CD14-positive monocyte (primary cell): ENCODE data around the gene FEM1C. TPM values are rescaled to one million over a fixed set of nuclear protein-coding genes. Genes with fewer than 3 reads are reported as not detected.

Source experiments
- DNase-seq, 3 donors: peaks; one replicate each; pipeline ENCODE4 v3.0.0-alpha.2; 2011 to 2022
- H2AFZ ChIP-seq: 2 replicates; pipeline ENCODE4 v1.6.0; 2012; ENCODE audit warnings: mild to moderate bottlenecking, low read depth, low read length, inconsistent platforms; ENCODE audit not compliant: insufficient read depth, poor library complexity, severe bottlenecking
- H3K27ac ChIP-seq, 2 donors: 1 replicate in 1 of 2; 2 replicates in 1 of 2; pipeline ENCODE4 v1.5.1; 2012 to 2013; ENCODE audit warnings: low read length in 2 of 2, control low read depth in 1 of 2, inconsistent platforms in 1 of 2, low read depth in 1 of 2, mild to moderate bottlenecking in 1 of 2
- H3K27me3 ChIP-seq, 2 donors: one replicate each; pipeline versions ENCODE4 v1.6.0 to v1.6.1; 2011 to 2013; ENCODE audit warnings: low read length in 2 of 2; ENCODE audit not compliant: control insufficient read depth in 2 of 2, insufficient read depth in 2 of 2
- H3K36me3 ChIP-seq, 2 donors: replicated peaks in 1 of 2; 1 replicate in 1 of 2; 2 replicates in 1 of 2; pipeline versions ENCODE4 v1.5.1 to v1.6.1; 2012 to 2013; ENCODE audit warnings: low read length in 2 of 2, control low read depth in 1 of 2, inconsistent platforms in 1 of 2, mild to moderate bottlenecking in 1 of 2; ENCODE audit not compliant: insufficient read depth in 2 of 2, control insufficient read depth in 1 of 2
- H3K4me1 ChIP-seq, 2 donors: 1 replicate in 1 of 2; 2 replicates in 1 of 2; pipeline versions ENCODE4 v1.5.1 to v1.6.1; 2012 to 2013; ENCODE audit warnings: low read length in 2 of 2, control low read depth in 1 of 2, inconsistent platforms in 1 of 2, mild to moderate bottlenecking in 1 of 2, moderate library complexity in 1 of 2; ENCODE audit not compliant: insufficient read depth in 2 of 2, control insufficient read depth in 1 of 2
- H3K4me2 ChIP-seq: replicated peaks from 2 replicates; pipeline ENCODE3; 2012; ENCODE audit warnings: low read length, moderate library complexity, mild to moderate bottlenecking; ENCODE audit not compliant: poor library complexity, severe bottlenecking; ENCODE audit errors: extremely low read depth
- H3K4me3 ChIP-seq, 3 experiments: fragments of 200-600 bp in 1 of 3; sonication (generic) in 1 of 3; replicated peaks in 1 of 3; 1 replicate in 2 of 3; 2 replicates in 1 of 3; pipeline ENCODE4 v1.5.1; 2011 to 2013; ENCODE audit warnings: low read length in 3 of 3, mild to moderate bottlenecking in 3 of 3, control low read depth in 2 of 3, low read depth in 2 of 3, inconsistent platforms in 1 of 3, moderate library complexity in 1 of 3
- H3K79me2 ChIP-seq: 2 replicates; pipeline ENCODE4 v1.6.0; 2012; ENCODE audit warnings: mild to moderate bottlenecking, control low read depth, inconsistent platforms, low read length, moderate library complexity; ENCODE audit not compliant: insufficient read depth
- H3K9ac ChIP-seq: 2 replicates; pipeline ENCODE4 v1.6.0; 2017; ENCODE audit warnings: low read length, mild to moderate bottlenecking; ENCODE audit not compliant: insufficient read depth, poor library complexity, severe bottlenecking
- H3K9me3 ChIP-seq, 2 donors: replicated peaks in 1 of 2; 1 replicate in 1 of 2; 2 replicates in 1 of 2; pipeline versions ENCODE4 v1.5.1 to v1.6.1; 2012 to 2013; ENCODE audit warnings: low read length in 2 of 2, control low read depth in 1 of 2; ENCODE audit not compliant: control insufficient read depth in 1 of 2, insufficient read depth in 1 of 2
- H4K20me1 ChIP-seq: 2 replicates; pipeline ENCODE4 v1.6.0; 2012; ENCODE audit warnings: mild to moderate bottlenecking, low read length, control low read depth, moderate library complexity; ENCODE audit not compliant: insufficient read depth
- H3K27ac Mint-ChIP-seq, 7 donors: one replicate each; pipeline ENCODE4 v1.8.0; 2020; ENCODE audit warnings: mild to moderate bottlenecking in 7 of 7, mixed read lengths in 7 of 7, moderate library complexity in 6 of 7, inconsistent platforms in 2 of 7
- H3K27me3 Mint-ChIP-seq, 3 donors: one replicate each; pipeline ENCODE4 v1.8.0; 2021 to 2022; ENCODE audit warnings: low read depth in 3 of 3, mild to moderate bottlenecking in 3 of 3, mixed read lengths in 3 of 3, moderate library complexity in 3 of 3, inconsistent platforms in 1 of 3
- H3K36me3 Mint-ChIP-seq, 2 donors: one replicate each; pipeline ENCODE4 v1.8.0; 2020; ENCODE audit warnings: mixed read lengths in 2 of 2, inconsistent platforms in 1 of 2, mild to moderate bottlenecking in 1 of 2
- H3K4me1 Mint-ChIP-seq: one replicate; pipeline ENCODE4 v1.8.0; 2020; ENCODE audit warnings: mild to moderate bottlenecking, mixed read lengths
- H3K4me3 Mint-ChIP-seq, 2 donors: one replicate each; pipeline ENCODE4 v1.8.0; 2020; ENCODE audit warnings: mild to moderate bottlenecking in 2 of 2, mixed read lengths in 2 of 2, moderate library complexity in 1 of 2
- H3K9me3 Mint-ChIP-seq, 7 donors: one replicate each; pipeline ENCODE4 v1.8.0; 2020 to 2022; ENCODE audit warnings: mixed read lengths in 7 of 7, mild to moderate bottlenecking in 6 of 7, moderate library complexity in 6 of 7, inconsistent platforms in 2 of 7
- WGBS: methylation state at CpG from one replicate; pipeline ENCODE4 v1.1.5; 2013; ENCODE audit warnings: missing lambda C conversion rate; ENCODE audit not compliant: insufficient coverage; 5-methylcytosine and 5-hydroxymethylcytosine counted together
- intact Hi-C, 2 donors: fragments of 100-400 bp; cut with micrococcal nuclease; formaldehyde crosslinking; loops; one replicate each; pipeline versions ENCODE4 v1.15.0 to v1.15.1; 2023
- polyA plus RNA-seq, 3 donors: library from polyadenylated mRNA; depleted of rRNA in 1 of 3; unstranded in 2 of 3; stranded (reverse) in 1 of 3; fragments of 300-500 nt in 2 of 3; fragments of >200 nt in 1 of 3; fragmentation: Illumina TruSeq in 2 of 3; gene quantifications; 1 replicate in 2 of 3; 2 replicates in 1 of 3; pipeline ENCODE4 v1.2.3, GENCODE V29; 2012 to 2021
- TF ChIP-seq, protein P1 (sequence below): fragments of 200-600 bp; IDR thresholded peaks from one replicate; pipeline ENCODE4 v1.8.0; 2022; ENCODE audit warnings: antibody characterized with exemption, mild to moderate bottlenecking

FEM1C gene
- polyA plus RNA-seq, 3 donors: 2.5 to 18.2 (median 2.6) TPM

GRCh38 chr5:115571441-115571878, 26.9 kb upstream of the FEM1C start:
- no peak overlapping the region for H3K4me2 ChIP-seq
- H3K9me3 Mint-ChIP-seq: peaks cover 0 to 1% (median 0%) of the 10 kb centered on the region in 7 donors
- peaks cover 2% of the 10 kb centered on the region for H3K4me1 Mint-ChIP-seq
- no peak overlapping the region for H3K9ac ChIP-seq
- H3K9me3 ChIP-seq: no peaks in the 10 kb centered on the region
- H3K36me3 Mint-ChIP-seq: no peaks in the 10 kb centered on the region
- H3K4me3 ChIP-seq: no peak overlapping the region
- peaks cover 25% of the 10 kb centered on the region for H4K20me1 ChIP-seq
- TF ChIP-seq, protein P1, sequence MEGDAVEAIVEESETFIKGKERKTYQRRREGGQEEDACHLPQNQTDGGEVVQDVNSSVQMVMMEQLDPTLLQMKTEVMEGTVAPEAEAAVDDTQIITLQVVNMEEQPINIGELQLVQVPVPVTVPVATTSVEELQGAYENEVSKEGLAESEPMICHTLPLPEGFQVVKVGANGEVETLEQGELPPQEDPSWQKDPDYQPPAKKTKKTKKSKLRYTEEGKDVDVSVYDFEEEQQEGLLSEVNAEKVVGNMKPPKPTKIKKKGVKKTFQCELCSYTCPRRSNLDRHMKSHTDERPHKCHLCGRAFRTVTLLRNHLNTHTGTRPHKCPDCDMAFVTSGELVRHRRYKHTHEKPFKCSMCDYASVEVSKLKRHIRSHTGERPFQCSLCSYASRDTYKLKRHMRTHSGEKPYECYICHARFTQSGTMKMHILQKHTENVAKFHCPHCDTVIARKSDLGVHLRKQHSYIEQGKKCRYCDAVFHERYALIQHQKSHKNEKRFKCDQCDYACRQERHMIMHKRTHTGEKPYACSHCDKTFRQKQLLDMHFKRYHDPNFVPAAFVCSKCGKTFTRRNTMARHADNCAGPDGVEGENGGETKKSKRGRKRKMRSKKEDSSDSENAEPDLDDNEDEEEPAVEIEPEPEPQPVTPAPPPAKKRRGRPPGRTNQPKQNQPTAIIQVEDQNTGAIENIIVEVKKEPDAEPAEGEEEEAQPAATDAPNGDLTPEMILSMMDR: no peak
- 100% methylated on average over 3 of the region's 5 CpGs for WGBS
- peaks cover 0 to 2% (median 0%) of the 10 kb centered on the region in 3 donors for H3K27me3 Mint-ChIP-seq
- no peak overlapping the region for H3K4me3 Mint-ChIP-seq
- no peaks in the 10 kb centered on the region for H3K79me2 ChIP-seq
- H3K27me3 ChIP-seq: no peaks in the 10 kb centered on the region
- no peaks in the 10 kb centered on the region for H3K4me1 ChIP-seq
- no peak overlapping the region for H2AFZ ChIP-seq
- H3K27ac Mint-ChIP-seq: no peak overlapping the region
- H3K36me3 ChIP-seq: no peaks in the 10 kb centered on the region
- no peak overlapping the region for H3K27ac ChIP-seq
- intact Hi-C loops: no loop called here
- DNase-seq: no peak

GRCh38 chr5:115568668-115569067, 24.1 kb upstream of the FEM1C start:
- H3K27ac Mint-ChIP-seq: no peak overlapping the region
- H3K4me2 ChIP-seq: no peak overlapping the region
- H3K27me3 Mint-ChIP-seq: peaks cover 0 to 4% (median 0%) of the 10 kb centered on the region in 3 donors
- TF ChIP-seq, protein P1: no peak
- intact Hi-C loops: no loop called here
- no peak overlapping the region for H3K4me3 ChIP-seq
- no peak overlapping the region for H2AFZ ChIP-seq
- no peaks in the 10 kb centered on the region for H3K36me3 ChIP-seq
- H4K20me1 ChIP-seq: peaks cover under 1% of the 10 kb centered on the region
- H3K9me3 Mint-ChIP-seq: no peaks in the 10 kb centered on the region
- DNase-seq: no peak
- H3K79me2 ChIP-seq: no peaks in the 10 kb centered on the region
- H3K9me3 ChIP-seq: no peaks in the 10 kb centered on the region
- no peak overlapping the region for H3K9ac ChIP-seq
- no CpG with 5 or more reads among the region's 1 CpG for WGBS
- no peaks in the 10 kb centered on the region for H3K4me1 Mint-ChIP-seq
- no peaks in the 10 kb centered on the region for H3K4me1 ChIP-seq
- H3K27me3 ChIP-seq: no peaks in the 10 kb centered on the region
- no peak overlapping the region for H3K27ac ChIP-seq
- H3K4me3 Mint-ChIP-seq: no peak overlapping the region
- no peaks in the 10 kb centered on the region for H3K36me3 Mint-ChIP-seq
